Dedifferentiated amniotic fluid mesenchymal stem cell (primary cell): ENCODE data around the gene TEF.
A peak's percentile ranks its signal among the peaks of the same experiment; 100 is the strongest.
"Not testable (repeated sequence)": the region's sequence is repeated elsewhere in the genome, so short reads cannot be mapped to it uniquely, and the experiment has no call there.

ENCODE experiments used
- DNase-seq: peaks from one replicate; pipeline ENCODE4 v3.0.0-alpha.2; 2016; ENCODE audit errors: extremely low spot score

Gene TEF

GRCh38 chr22:41425660-41426365 is 44.1 kb downstream of the TEF start:
- DNase-seq: no peak

DNA sequence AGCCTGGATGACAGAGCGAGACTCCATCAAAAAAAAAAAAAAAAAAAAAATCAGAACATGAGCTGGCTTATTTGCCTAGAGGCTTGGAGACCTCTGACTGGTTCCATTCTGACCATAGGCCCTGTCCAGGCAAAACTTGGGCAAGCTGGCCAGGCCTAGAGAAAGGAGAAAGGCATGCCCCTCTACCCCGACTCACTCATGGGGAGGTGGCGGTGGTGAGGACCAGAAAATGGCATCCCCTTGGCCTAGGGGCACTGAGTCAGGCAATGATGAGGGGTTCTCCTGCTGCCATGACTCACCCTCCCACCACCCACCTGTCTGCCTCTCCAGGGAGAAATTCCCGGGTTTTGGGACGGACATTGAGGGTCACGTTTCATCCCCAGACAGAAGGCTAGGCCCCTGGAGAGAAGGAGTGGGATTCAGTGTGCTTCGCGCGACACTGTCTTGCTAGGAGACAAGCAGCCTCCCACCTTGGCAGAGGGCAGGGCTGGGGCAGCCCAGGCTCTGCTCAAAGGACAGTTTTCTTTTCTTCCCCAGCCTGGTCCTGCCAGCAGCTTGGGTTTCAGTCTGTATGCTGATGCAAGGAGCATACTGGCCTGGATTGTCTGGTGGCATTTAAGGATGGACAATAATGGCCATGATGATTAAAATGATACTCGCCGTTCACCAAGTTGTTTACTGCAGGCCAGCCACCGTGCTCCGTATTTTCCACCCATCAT is 47.6 kb downstream of the TEF start:
- no peak for DNase-seq

- DNase-seq: no peak
Observed at GRCh38 chr22:41429951-41430332, 48.2 kb downstream of the TEF start.

DNA sequence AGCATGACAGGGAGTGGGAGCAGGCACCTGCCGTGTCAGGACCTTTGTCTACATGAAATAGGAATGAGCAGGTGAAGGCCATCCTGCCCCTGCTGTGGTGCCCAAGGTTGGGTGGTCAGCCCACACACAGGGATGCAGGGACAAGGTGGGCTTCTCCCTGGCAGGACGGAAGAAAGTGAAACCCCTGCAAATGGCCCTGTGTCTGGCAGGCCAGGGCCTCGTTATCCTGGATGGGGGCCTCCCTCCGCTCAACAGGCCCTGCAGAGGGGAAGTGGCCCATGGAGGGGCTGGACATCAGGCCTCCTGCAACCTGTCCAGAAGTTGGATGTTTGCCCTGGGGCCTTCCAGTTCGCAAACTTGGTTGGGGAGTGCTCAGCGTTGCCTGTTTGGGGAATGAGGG is 49.9 kb downstream of the TEF start:
- DNase-seq: no peak

GRCh38 chr22:41433480-41433879 is 51.7 kb downstream of the TEF start:
- not testable (repeated sequence) for DNase-seq

DNA sequence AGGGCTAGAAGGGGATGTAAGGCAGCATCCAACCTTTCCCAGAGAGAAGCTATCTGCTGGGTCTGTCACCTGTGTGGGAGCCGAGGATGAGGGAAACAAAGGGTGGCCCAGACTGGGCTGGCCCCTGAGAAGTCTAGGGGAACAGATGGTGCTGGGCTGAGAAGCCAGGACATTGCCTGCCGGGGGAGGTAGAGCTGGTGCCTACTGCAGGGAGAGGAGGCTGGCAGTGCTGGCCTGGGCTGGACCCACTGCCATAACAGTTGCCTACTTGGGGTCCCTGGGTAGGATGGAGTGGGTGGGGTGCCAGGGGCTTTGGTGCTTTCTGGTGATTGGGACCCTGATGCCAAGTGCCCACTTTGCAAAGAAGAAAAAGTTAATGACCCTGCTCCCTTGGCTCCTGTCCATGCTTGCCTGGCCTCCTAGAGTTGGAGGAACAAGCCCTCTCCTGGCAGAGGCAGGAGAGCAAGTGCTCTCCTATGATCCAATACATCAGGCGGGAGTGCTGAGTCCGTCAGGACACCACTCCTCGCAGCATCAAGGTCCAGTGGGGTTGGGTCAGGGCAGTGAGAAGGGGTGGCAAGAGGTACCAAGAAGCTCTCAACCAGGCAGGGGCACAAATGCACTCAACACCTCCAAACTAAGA is 52.7 kb downstream of the TEF start:
- not testable (repeated sequence) for DNase-seq

DNA sequence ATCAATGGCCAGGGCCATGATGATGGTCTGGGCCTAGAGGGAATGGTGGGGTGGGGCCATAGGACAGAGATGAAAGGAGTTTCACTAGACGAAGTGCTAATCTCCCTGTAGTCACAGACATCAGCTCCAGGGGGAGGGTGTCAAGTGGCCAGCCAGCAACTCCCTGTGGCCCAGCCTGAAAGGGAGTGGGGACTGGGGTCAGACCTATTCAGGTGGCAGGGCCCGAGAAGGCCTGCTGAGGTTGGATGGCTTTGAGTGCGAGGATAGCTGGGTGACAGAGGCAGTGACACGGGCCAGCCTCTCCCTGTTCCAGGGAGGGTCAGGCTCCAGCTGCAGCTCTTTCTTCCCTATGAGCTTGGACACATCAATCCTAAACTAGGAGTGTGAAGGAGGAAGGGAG is 53.8 kb downstream of the TEF start:
- no peak for DNase-seq

- no peak for DNase-seq
Observed at GRCh38 chr22:41436322-41437113, 54.8 kb downstream of the TEF start.

DNA sequence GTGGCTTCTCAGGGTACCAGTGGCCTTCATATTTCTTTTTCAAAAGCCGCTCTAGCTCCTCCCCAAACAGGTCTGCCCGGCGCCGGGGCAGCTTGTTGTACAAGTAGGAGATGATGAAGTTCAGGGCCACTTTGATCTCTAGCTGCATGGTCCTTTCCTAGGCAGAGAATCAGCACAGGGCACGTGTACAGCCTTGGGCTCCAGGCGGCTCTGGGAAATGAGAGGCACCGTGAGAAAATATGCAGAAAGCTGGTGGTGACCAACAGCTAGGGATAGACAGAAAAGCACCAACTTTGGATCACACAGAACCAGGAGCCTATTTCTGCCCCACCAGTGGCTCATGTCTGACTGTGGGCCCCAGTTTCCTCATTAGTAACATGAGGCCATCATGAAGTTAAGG is 55.5 kb downstream of the TEF start:
- DNase-seq: no peak

- DNase-seq: not testable (repeated sequence)
Observed at GRCh38 chr22:41440511-41440910, 58.8 kb downstream of the TEF start.

DNA sequence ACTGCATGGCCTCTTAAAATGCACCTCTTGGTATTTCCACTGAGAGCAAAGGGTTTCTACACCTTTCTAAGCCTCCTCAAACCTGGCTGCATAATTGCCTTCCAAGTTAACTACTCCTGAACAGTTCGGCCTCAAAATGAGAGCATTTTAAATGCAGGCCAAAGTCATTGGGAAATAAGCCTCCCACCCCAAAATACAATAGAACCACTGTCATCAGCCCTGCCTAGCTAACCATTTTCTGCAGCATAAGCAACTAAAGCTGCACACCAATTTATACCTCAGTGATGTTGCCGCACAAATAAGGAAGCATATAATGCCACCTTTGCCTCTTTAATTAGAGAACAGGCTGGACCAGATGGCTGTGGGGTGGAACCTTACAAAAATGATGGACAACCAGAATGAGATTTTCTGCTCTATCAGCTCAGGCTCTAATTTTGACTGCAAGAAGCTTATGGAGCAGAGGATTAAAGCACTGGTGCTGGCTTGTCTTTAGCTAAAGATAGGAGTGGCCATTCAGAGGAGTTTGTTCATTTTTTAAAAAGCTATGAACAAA is 60.6 kb downstream of the TEF start:
- no peak for DNase-seq

GRCh38 chr22:41444360-41445128 is 62.8 kb downstream of the TEF start:
- peak; percentile 95 for DNase-seq

GRCh38 chr22:41445129-41446056 is 63.7 kb downstream of the TEF start:
- DNase-seq: no peak

DNA sequence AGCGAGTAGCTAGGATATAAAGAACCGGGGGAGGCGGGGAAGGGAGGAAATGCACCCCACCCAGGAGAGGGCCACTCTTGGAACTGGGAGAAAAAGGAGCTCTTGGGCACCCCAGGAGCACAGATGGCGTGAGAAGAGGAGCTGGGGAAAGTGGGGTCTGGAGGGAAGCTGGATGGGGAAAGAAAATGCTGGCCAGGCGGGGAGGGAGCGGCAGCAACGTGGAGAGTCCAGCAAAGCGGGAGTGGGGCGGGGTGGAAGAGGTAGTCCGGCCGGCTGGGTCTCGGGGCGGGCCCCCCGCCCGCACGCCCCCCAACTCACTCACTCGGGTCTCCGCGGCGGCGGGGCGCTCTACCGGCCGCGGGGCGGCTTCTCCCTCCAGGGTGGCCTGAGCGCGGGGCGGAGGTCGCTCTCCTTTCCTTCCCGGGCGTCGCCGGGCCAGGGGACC is 64.3 kb downstream of the TEF start:
- DNase-seq: no peak

DNA sequence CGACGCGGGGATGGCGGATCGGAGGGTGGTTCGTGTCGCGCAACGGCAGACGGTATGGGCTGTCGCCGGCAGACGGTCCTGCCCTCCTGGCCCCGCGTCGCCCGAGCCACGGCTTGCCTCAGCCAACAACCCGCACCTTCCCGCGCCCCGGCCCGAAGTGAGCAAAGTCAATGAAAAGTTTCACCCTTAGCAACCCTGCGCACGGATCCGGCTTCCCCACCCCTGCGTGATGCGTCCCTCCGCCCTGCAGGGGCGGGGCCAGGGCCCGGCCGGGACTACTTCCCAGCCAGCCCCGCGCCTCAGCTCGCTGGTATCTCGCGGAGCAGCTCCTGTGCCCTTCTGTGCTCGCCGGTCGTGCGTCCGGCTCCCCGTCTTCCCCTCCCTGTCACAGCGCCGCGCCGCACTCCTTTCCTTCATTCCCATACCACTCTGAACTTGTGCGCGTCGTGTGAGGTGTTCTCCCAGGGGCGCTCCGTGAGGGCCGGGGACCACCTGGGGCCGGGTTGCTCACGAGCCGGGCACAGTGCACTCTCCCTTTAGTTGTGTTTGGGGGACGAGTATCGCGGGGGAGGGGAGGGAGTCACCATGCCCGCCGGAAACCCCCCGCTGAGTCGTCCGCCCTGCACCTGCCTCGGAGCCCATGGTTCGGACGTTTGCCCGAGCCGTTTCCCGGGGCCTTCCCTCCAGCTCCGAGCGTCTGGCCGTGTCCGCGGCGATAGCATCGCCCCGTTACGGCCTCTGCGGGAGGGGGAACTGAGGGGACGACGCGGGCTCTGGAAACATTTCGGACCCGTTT is 65.1 kb downstream of the TEF start, which contains the start of gene TOB2:
Gene TOB2, minus strand, starts transcription at position 163 of the 796 bp plus-strand sequence. CDS start 9,456 bp downstream, outside the sequence.
- peak; percentile 94 for DNase-seq

DNA sequence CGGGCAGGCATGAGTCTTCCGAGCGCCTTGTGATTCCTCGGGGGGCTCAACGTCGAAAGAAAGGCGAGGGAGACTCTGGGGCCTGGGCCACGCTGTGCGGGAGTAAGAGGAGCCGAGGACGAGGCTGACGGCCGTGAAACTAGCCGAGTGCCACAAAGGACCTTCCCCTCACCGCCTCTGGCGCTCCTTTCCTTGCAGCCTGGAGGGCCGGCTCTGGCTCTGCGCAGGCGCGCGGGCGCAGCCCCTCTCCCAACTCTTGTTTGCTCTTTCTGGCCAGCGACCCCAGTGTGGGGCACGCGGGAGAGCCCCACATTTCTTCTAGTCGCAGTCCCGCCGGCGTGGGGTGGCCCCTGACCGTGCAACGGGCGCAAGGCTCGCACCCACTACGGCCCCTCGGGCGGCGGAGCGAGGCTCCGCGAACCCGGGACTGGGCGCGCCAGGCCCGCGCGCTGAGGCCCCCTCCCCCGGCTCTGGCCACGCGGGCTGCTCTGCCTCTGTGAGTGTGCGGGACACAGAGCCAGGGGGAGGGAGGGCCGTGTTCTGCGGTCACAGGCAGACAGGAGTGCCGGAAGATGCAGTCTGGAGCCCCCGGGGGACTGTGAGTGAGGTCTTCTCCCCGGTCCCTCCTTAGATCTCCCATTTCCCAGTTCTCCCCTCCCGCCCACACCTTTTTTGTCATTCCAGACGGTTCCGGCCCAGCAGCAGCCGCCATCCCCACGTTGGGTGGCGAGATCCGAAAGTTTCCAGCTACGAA is 65.9 kb downstream of the TEF start:
- no peak for DNase-seq

DNA sequence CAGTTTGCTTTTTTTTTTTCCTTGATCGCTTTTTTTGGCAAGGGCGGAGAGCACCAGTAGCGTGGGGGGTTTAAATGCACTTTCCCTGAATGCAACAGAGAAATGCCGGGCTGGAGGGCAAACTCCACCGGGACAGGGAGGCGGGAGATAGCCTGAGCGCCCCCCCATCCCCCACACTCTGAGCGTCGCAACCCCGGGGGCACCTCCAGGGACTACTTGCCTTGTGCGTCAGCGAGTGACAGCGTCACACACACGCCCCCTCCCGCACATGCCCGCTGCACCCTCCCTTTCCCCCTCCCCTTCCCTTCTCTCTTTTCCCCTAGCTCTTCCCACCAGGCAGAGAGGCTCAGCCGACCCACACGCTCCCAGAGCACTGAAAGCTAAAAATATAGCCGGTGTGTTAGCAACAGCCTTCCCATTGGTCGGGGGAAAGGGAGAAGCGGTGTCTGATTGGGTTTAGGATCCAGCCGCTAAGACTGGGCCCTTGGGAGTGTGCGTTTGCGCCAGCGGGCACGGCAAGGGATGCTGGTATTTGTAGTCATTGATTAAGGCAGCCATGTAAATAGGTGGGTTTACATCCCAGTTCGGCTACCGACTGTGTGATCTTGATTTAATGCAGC is 66.6 kb downstream of the TEF start:
- peak; percentile 99 for DNase-seq
